Stimulated activated CD8-positive, alpha-beta memory T cell treated with anti-CD3 and anti-CD28 coated beads, Interleukin-7, amount 100 ng/mL, for 4 hours (primary cell): Measurements from ENCODE around the gene CHRNB4.

Source experiments
- DNase-seq, 2 donors: peaks; one replicate each; pipeline ENCODE4 v3.0.0-alpha.2; 2020; ENCODE audit warnings: low read depth in 2 of 2

CHRNB4 gene

DNA sequence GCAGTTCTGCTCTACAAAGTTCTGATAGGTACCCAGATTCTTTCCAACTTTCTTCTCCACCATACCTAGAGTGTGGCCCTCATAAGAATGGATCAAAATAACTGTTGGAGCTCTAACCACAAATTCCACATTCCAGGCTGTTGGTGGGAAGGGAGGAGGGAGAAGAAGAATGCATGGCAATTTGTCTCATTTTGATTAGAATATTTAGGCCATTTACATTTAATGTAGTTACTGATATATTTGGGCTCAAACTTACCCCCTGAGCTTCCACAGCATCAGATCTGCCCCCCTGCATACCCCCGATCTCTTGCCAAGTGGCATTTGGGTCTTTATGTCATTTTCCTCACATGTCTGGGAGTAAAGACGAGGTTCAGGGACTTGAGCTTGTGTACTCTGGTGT is 7.7 kb downstream of the CHRNB4 start:
- DNase-seq: no peak

GRCh38 chr15:78630886-78631633 is 9.9 kb downstream of the CHRNB4 start:
- no peak for DNase-seq

DNA sequence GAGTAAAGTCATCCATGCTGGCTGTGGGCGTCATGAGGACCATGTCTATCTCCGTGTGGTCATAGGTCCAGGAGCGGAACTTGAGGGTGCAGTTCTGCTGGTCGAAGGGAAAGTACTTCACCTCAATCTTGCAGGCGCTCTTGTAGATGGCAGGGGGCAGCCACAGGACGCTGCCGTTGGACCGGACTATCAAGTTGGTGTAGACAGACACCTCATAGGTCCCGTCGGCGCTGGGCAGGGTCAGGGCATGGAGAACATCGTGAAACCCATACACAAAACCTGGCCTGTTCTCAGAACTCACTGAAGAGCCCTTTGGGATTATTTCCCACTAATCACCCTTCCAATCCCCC is 11.3 kb downstream of the CHRNB4 start:
- no peak for DNase-seq

- DNase-seq: no peak
These were observed 11.8 kb downstream of the CHRNB4 start for GRCh38 chr15:78629031-78629715.

DNA sequence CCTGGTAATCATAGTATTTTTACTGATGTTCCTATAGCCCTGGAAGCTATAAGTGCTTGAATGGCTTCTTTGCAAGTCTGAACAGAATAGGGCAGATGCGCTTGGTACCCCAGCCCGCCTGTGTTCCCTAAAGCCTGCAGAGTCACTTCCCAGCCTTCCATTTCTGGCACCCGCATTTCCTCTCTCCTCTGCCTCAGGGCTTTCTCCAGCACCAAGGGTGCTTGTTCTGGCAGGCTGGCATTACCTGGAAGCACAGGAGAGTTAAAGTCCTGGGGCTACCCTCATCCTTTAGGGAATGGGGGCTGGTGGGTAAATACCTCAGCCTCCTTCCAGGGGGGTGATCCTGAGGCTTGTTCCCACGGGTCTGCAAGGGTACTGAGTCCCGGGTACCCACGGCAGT is 12.8 kb downstream of the CHRNB4 start:
- no peak for DNase-seq

- DNase-seq: no peak
These were observed 13.7 kb downstream of the CHRNB4 start for GRCh38 chr15:78627348-78627747.

DNA sequence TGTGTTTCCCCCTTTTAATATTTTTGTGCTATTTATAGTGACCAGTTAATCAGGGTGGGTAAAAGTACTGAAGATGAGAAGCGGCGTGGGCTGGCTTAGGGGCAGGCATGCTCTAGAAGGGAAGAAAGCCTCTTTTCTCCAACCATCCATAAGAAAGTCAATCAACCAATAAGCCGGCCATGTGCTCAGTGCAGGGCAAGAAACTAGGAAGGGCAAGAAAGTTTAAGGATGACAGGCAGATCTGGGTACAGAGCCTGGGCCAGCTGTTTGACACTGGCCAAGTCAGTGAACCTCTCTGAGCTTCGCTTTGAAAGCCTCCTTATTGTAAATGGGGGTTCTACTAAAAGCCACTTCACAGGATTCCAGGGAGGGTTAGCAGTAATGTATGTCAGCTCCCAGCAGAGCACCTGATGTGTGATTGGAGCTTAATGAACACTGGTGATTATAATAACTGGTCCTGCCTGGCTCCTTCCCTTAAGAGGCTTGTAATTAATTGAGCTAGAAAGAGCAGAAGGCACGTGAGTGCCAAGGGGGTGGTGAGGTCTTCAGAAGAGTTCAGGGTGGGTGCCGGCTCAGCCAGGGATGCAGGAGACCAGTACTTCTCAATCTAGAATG is 14.5 kb downstream of the CHRNB4 start:
- no peak for DNase-seq

DNA sequence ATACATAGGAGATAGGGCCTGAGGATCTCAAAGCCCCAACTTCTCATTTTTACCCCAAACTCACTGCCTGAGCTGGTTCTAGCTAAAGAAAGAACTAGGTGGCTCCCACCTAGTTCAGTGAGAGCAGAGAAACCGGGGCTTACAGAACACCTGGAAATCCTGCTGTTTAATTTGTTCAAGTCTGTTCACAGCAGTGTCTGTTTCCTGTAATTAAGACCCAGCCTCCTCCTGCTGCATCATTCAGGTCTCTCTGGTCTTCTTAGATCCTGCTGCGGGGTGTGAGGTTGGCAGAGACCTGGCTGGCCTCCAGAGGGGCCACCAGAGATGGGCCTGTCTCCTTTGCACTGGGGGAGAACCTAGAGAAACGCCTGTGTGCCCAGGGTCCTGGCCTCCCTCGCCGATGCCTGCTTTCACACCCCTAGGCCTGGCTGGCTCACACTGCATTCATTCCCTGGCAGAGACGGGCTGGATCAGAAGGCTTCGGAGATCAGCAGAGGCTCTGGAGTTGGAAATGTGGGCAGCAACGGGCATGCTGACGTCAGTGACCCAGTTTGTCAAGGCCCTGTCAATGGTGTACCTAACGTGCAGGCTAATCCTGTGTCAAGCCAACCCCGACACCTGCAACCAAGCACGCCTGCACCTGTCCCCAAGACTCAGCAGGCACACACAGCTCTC is 15.3 kb downstream of the CHRNB4 start:
- no peak for DNase-seq

- no peak for DNase-seq
These were observed 16.1 kb downstream of the CHRNB4 start for GRCh38 chr15:78624651-78625590.

DNA sequence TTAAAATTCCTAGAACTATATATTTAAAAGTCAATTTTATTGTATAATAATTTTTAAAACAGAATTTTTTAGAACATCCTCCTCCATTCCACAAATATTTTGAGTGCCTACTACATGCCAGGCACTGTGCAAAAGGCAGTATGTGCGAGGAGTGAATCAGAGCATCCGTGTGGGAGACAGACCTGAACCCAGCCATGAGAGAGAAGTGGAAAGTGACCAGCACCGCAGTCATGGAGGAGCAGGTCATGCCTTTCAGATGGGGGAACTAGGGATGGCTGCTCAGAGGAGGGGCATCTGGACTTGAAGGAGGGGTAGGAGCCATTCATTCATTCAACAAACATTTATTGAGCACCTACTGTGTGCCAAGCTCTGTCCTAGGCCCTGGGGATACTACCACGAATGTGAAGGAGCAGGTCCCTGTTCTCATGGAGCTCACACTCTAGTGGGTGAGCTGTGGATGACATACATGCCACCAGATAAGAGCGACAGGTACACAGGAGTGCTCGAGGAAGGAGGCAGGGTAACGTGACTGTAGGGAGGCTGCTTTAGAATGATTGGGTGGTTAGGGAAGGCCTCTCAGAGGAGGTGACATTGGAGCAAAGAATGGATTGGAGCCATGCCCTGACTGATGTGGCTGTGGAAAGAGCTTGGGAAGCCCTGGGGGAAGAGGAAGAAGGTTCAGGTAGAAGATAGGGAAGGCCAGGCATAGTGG is 17.1 kb downstream of the CHRNB4 start:
- no peak for DNase-seq

- DNase-seq: no peak
These were observed 19.1 kb downstream of the CHRNB4 start for GRCh38 chr15:78621810-78622402.

DNA sequence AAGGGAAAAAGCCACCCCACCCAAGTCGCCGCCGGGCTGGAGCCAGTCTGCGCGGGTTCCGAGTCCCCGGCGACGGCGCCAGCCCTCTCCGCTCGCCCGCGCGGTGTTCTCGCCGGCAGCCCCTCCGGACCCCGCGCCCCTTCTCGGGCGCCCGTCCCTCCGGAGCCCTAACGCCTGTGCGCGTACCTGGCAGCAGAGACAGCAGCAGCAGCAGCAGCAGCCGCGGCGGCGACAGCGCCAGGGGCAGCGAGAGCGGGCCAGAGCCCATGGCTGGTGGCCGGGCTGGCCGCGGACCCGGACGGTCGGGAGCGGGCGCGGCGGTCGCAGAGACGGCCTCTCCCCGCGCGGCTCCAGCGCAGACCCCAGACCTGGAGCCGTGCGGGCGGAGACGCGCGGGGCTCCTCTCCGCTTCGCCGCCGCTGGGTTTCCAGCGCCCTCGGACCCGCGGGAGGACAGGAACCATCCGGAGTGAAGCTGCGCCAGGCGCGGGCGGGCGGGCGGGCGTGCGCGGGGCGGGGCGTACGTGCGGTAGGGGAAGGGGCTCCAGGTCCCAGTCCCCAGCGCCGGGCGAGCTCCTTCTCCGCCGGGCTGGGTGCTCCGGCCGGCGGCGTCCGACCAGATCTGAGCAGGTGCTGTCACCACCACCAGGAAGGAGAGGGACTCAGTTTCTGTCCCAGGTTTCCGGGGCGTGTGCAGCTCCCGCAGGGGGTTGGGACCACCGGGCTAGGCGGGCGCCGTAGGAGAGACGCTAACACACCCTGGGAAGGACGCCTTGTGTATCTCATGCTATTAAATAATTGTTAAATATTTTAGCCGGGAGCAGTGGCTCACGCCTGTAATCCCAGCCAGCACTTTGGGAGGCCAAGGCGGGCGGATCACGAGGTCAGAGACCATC is 20.2 kb downstream of the CHRNB4 start, which contains the start of gene CHRNA3:
Gene CHRNA3, minus strand, starts transcription at position 470 of the 895 bp plus-strand sequence. Its CDS starts 202 bp downstream, at position 268.
- no peak for DNase-seq

DNA sequence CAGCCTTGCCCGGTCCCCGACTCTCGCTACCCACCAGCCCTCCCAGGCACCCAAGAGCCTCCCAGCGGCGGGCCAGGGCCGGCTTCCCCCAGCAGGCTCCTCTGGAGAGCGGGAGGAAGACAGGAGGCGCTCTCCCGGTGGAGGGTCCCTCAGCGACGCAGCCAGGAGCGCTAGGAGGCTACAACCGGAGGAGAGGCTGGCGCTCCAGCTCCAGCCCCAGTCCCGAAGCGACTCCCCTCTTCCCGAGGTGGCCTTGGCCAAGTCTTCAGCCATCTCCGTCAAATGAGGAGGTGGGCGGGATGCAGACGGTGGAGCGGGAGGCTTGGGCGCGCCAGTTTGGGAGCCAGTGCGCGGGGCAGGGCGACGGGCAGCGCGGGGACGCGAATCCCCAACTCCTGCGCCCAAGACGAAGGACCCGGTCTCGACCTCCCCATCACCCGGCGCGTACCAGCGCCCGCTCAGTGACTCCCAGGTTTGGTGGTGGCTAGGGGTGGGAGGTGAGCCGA is 20.9 kb downstream of the CHRNB4 start:
- DNase-seq: no peak

- DNase-seq: no peak
These were observed 21.7 kb downstream of the CHRNB4 start for GRCh38 chr15:78619022-78619950.

DNA sequence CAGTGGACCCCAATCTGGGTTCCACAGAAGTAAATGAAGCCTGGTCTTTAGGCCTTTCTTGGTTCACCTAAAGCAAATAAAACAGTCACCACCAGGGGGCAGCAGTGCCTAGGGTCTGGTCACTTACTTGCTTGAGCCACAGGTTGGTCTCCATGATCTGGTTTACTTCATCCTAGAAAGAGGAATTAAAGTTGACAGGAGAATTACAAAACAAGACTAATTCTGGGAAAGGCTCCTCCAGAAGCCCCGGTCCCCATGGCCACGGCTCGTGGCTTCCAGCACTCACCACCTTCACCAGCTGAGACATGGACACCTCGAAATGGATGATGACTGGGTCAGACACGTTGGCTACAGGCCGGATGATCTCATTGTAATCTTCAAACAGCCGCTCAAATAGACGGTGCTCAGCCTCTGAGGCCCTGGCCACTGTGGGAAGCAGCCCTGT is 22.5 kb downstream of the CHRNB4 start:
- peak; percentile 52 to 72 for DNase-seq

DNA sequence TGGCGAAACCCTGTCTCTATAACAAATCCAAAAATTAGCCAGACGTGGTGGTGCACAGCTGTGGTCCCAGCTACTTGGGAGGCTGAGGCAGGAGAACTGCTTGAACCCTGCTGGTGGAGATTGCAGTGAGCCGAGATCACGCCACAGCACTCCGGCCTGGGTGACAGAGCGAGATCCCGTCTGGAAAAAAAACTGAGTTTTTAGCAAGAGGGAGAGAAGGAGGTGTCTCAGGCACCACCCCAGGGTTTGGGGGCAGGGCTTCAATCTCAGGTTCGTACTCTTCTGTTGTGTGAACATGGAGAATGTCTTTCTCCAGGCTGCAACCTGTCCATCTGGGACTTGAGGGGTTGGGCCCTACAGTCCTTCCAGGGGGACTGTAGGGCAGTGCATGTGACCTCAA is 22.9 kb downstream of the CHRNB4 start:
- DNase-seq: no peak

DNA sequence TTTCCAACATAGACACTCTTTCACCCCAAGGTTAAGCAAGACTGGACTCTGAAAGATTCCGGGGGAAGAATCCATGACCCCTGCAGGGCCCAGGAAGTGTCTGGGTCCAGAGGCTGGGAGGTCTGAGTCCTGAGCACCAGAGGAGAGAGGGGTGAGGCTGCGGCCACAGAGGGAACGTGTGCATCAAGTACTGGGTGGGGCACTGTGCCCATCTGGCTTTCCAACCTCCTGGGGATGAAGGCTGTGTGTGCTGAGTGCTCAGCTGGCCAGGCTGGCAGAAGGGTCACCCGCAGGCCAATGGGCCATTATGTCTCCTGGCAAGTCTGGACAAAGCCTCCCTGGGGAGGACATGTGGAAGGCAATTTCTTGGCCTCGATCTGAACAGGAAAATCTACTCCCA is 23.5 kb downstream of the CHRNB4 start:
- DNase-seq: no peak

DNA sequence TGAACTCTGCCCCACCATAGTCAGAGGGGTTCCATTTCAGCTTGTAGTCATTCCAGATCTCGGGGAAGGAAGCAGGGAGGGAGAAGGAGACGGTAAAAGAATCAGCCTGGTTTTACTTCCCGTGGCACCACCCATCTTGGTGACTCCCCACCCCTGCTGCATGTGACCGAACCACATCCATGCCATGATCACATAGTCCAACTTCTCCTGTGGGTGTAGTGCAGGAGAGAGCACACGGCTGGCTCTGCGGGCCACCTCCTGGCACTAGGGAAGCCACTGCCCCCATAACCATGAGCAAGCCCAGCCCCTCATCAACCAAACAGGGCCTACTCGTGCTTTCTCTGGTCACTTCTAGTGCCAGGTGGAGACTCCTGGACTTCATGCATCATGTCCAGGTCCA is 23.9 kb downstream of the CHRNB4 start:
- no peak for DNase-seq
